ENCODE results near the gene FSTL5.
"Not testable (repeated sequence)": the region's sequence is repeated elsewhere in the genome, so short reads cannot be mapped to it uniquely, and the experiment has no call there.

The FSTL5 gene

GRCh38 chr4:161828061-161828460 lies 335.7 kb downstream of the FSTL5 start:
- DNase-seq, result no peak

- DNase-seq, result no peak
These were observed 336.8 kb downstream of the FSTL5 start for GRCh38 chr4:161827013-161827412.

- no peak for DNase-seq
These were observed 340.4 kb downstream of the FSTL5 start for GRCh38 chr4:161823450-161823849.

GRCh38 chr4:161822174-161822573 lies 341.6 kb downstream of the FSTL5 start:
- DNase-seq, result no peak

GRCh38 chr4:161817914-161818313 lies 345.9 kb downstream of the FSTL5 start:
- no peak for DNase-seq

GRCh38 chr4:161816958-161817357 lies 346.8 kb downstream of the FSTL5 start:
- DNase-seq, result no peak

- no peak for DNase-seq
These were observed 348.0 kb downstream of the FSTL5 start for GRCh38 chr4:161815841-161816240.

- DNase-seq, result no peak
These were observed 349.9 kb downstream of the FSTL5 start for GRCh38 chr4:161813889-161814288.

GRCh38 chr4:161813389-161813788 lies 350.4 kb downstream of the FSTL5 start:
- DNase-seq, result no peak

GRCh38 chr4:161803171-161803570 lies 360.6 kb downstream of the FSTL5 start:
- DNase-seq, result no peak

GRCh38 chr4:161799710-161800109 lies 364.1 kb downstream of the FSTL5 start:
- DNase-seq, result no peak

- DNase-seq, result no peak
These were observed 370.8 kb downstream of the FSTL5 start for GRCh38 chr4:161792991-161793390.

GRCh38 chr4:161791796-161792556 lies 371.8 kb downstream of the FSTL5 start:
- no peak for DNase-seq

- DNase-seq, result no peak
These were observed 396.7 kb downstream of the FSTL5 start for GRCh38 chr4:161767116-161767515.

- DNase-seq, result no peak
These were observed 401.0 kb downstream of the FSTL5 start for GRCh38 chr4:161762796-161763195.

GRCh38 chr4:161760008-161760407 lies 403.8 kb downstream of the FSTL5 start:
- DNase-seq, result no peak

- DNase-seq, result not testable (repeated sequence)
These were observed 405.4 kb downstream of the FSTL5 start for GRCh38 chr4:161758412-161758811.

GRCh38 chr4:161728929-161729328 lies 434.9 kb downstream of the FSTL5 start:
- DNase-seq, result no peak

- no peak for DNase-seq
These were observed 441.9 kb downstream of the FSTL5 start for GRCh38 chr4:161721947-161722346.

- no peak for DNase-seq
These were observed 446.7 kb downstream of the FSTL5 start for GRCh38 chr4:161717084-161717483.

- no peak for DNase-seq
These were observed 448.9 kb downstream of the FSTL5 start for GRCh38 chr4:161714931-161715330.

GRCh38 chr4:161714022-161714751 lies 449.6 kb downstream of the FSTL5 start:
- no peak for DNase-seq

- no peak for DNase-seq
These were observed 459.1 kb downstream of the FSTL5 start for GRCh38 chr4:161704653-161705052.

GRCh38 chr4:161704040-161704439 lies 459.8 kb downstream of the FSTL5 start:
- no peak for DNase-seq
